ENCODE measurements around the gene TARS3.

The TARS3 gene

GRCh38 chr15:101686718-101687117, 37.6 kb downstream of the TARS3 start:
- H3K4me1 Mint-ChIP-seq = no peaks in the 10 kb centered on the region
- no peaks in the 10 kb centered on the region for H3K9me3 Mint-ChIP-seq
- ATAC-seq (ENCODE audit: low read depth) (no peak), DNase-seq (ENCODE audit: low spot score in 2 of 2) (no peak)
- peaks cover 28% of the 10 kb centered on the region for H3K36me3 Mint-ChIP-seq
- no peak overlapping the region for H3K4me3 Mint-ChIP-seq
- no peaks in the 10 kb centered on the region for H3K27me3 Mint-ChIP-seq
- no peak overlapping the region for H3K27ac Mint-ChIP-seq

- ATAC-seq (ENCODE audit: low read depth) (no peak), DNase-seq (ENCODE audit: low spot score in 2 of 2) (no peak)
- H3K27ac Mint-ChIP-seq = no peak overlapping the region
- no peaks in the 10 kb centered on the region for H3K4me1 Mint-ChIP-seq
- no peaks in the 10 kb centered on the region for H3K27me3 Mint-ChIP-seq
- H3K4me3 Mint-ChIP-seq = no peak overlapping the region
- peaks cover 36% of the 10 kb centered on the region for H3K36me3 Mint-ChIP-seq
- H3K9me3 Mint-ChIP-seq = no peaks in the 10 kb centered on the region
These were observed 39.4 kb downstream of the TARS3 start for GRCh38 chr15:101684877-101685276.

GRCh38 chr15:101684384-101684783, 39.9 kb downstream of the TARS3 start:
- DNase-seq (ENCODE audit: low spot score in 2 of 2) (no peak), ATAC-seq (ENCODE audit: low read depth) (no peak)
- H3K4me3 Mint-ChIP-seq = no peak overlapping the region
- no peaks in the 10 kb centered on the region for H3K27me3 Mint-ChIP-seq
- H3K36me3 Mint-ChIP-seq = peaks cover 35% of the 10 kb centered on the region
- no peaks in the 10 kb centered on the region for H3K9me3 Mint-ChIP-seq
- no peak overlapping the region for H3K27ac Mint-ChIP-seq
- no peaks in the 10 kb centered on the region for H3K4me1 Mint-ChIP-seq

GRCh38 chr15:101679806-101680205, 44.5 kb downstream of the TARS3 start:
- DNase-seq (ENCODE audit: low spot score in 2 of 2) = no peak
- H3K9me3 Mint-ChIP-seq = peaks cover 3% of the 10 kb centered on the region
- no peak overlapping the region for H3K4me3 Mint-ChIP-seq
- no peak for ATAC-seq (ENCODE audit: low read depth)
- H3K27me3 Mint-ChIP-seq = no peaks in the 10 kb centered on the region
- H3K36me3 Mint-ChIP-seq = peaks cover 37% of the 10 kb centered on the region
- H3K27ac Mint-ChIP-seq = no peak overlapping the region
- peaks cover 7% of the 10 kb centered on the region for H3K4me1 Mint-ChIP-seq

GRCh38 chr15:101676921-101677329, 47.3 kb downstream of the TARS3 start:
- peaks cover 34% of the 10 kb centered on the region for H3K36me3 Mint-ChIP-seq
- no peaks in the 10 kb centered on the region for H3K27me3 Mint-ChIP-seq
- peaks cover 7% of the 10 kb centered on the region for H3K4me1 Mint-ChIP-seq
- ATAC-seq (ENCODE audit: low read depth) = no peak
- H3K4me3 Mint-ChIP-seq = no peak overlapping the region
- no peak for DNase-seq (ENCODE audit: low spot score in 2 of 2)
- no peak overlapping the region for H3K27ac Mint-ChIP-seq
- H3K9me3 Mint-ChIP-seq = peaks cover 3% of the 10 kb centered on the region

GRCh38 chr15:101675796-101676582, 48.3 kb downstream of the TARS3 start:
- ATAC-seq (ENCODE audit: low read depth) = peak; percentile 99
- peaks cover 3% of the 10 kb centered on the region for H3K9me3 Mint-ChIP-seq
- H3K27me3 Mint-ChIP-seq = no peaks in the 10 kb centered on the region
- peaks cover 7% of the 10 kb centered on the region for H3K4me1 Mint-ChIP-seq
- H3K27ac Mint-ChIP-seq = peak overlapping the region; percentile 28
- H3K4me3 Mint-ChIP-seq = peak overlapping the region; percentile 87
- peaks cover 31% of the 10 kb centered on the region for H3K36me3 Mint-ChIP-seq
- peak; percentile 5 to 14 for DNase-seq (ENCODE audit: low spot score in 2 of 2)

- no peak for DNase-seq (ENCODE audit: low spot score in 2 of 2)
- Mint-ChIP-seq H3K9me3 (peaks cover 3% of the 10 kb centered on the region), H3K27me3 (no peaks in the 10 kb centered on the region), H3K27ac (no peak overlapping the region), H3K4me3 (no peak overlapping the region), H3K4me1 (peaks cover 7% of the 10 kb centered on the region), H3K36me3 (peaks cover 35% of the 10 kb centered on the region)
- no peak for ATAC-seq (ENCODE audit: low read depth)
These were observed 49.3 kb downstream of the TARS3 start for GRCh38 chr15:101675015-101675414.

- no peaks in the 10 kb centered on the region for H3K27me3 Mint-ChIP-seq
- ATAC-seq (ENCODE audit: low read depth) (no peak), DNase-seq (ENCODE audit: low spot score in 2 of 2) (no peak)
- H3K36me3 Mint-ChIP-seq = peaks cover 37% of the 10 kb centered on the region
- no peak overlapping the region for H3K4me3 Mint-ChIP-seq
- no peaks in the 10 kb centered on the region for H3K9me3 Mint-ChIP-seq
- H3K4me1 Mint-ChIP-seq = peaks cover 7% of the 10 kb centered on the region
- H3K27ac Mint-ChIP-seq = no peak overlapping the region
These were observed 52.0 kb downstream of the TARS3 start for GRCh38 chr15:101672298-101672697.

GRCh38 chr15:101669744-101670143, 54.5 kb downstream of the TARS3 start:
- DNase-seq (ENCODE audit: low spot score in 2 of 2) (no peak), ATAC-seq (ENCODE audit: low read depth) (no peak)
- Mint-ChIP-seq H3K4me3 (no peak overlapping the region), H3K4me1 (no peaks in the 10 kb centered on the region), H3K36me3 (peaks cover 39% of the 10 kb centered on the region), H3K27me3 (no peaks in the 10 kb centered on the region), H3K9me3 (no peaks in the 10 kb centered on the region), H3K27ac (no peak overlapping the region)

- Mint-ChIP-seq H3K27ac (no peak overlapping the region), H3K27me3 (no peaks in the 10 kb centered on the region), H3K36me3 (peaks cover 32% of the 10 kb centered on the region), H3K4me3 (no peak overlapping the region), H3K4me1 (no peaks in the 10 kb centered on the region), H3K9me3 (no peaks in the 10 kb centered on the region)
- ATAC-seq (ENCODE audit: low read depth) (no peak), DNase-seq (ENCODE audit: low spot score in 2 of 2) (no peak)
These were observed 56.4 kb downstream of the TARS3 start for GRCh38 chr15:101667881-101668280.

- Mint-ChIP-seq H3K27me3 (no peaks in the 10 kb centered on the region), H3K36me3 (peaks cover 18% of the 10 kb centered on the region), H3K4me1 (no peaks in the 10 kb centered on the region)
These were observed 59.9 kb downstream of the TARS3 start for GRCh38 chr15:101664303-101664913.

GRCh38 chr15:101662203-101662602, 62.1 kb downstream of the TARS3 start:
- ATAC-seq (ENCODE audit: low read depth) (no peak), DNase-seq (ENCODE audit: low spot score in 2 of 2) (no peak)
- no peaks in the 10 kb centered on the region for H3K4me1 Mint-ChIP-seq
- H3K27me3 Mint-ChIP-seq = no peaks in the 10 kb centered on the region
- no peak overlapping the region for H3K27ac Mint-ChIP-seq
- no peaks in the 10 kb centered on the region for H3K9me3 Mint-ChIP-seq
- H3K36me3 Mint-ChIP-seq = peaks cover 12% of the 10 kb centered on the region
- no peak overlapping the region for H3K4me3 Mint-ChIP-seq

More at GRCh38 chr15:101664303-101664913, 59.9 kb downstream of the TARS3 start:
- H3K9me3 Mint-ChIP-seq = no peaks in the 10 kb centered on the region
- DNase-seq (ENCODE audit: low spot score in 2 of 2) (no peak), ATAC-seq (ENCODE audit: low read depth) (no peak)
- H3K27ac Mint-ChIP-seq = no peak overlapping the region
- no peak overlapping the region for H3K4me3 Mint-ChIP-seq

- no peak overlapping the region for H3K27ac Mint-ChIP-seq
- H3K4me1 Mint-ChIP-seq = no peaks in the 10 kb centered on the region
- no peaks in the 10 kb centered on the region for H3K27me3 Mint-ChIP-seq
- DNase-seq (ENCODE audit: low spot score in 2 of 2) (no peak), ATAC-seq (ENCODE audit: low read depth) (no peak)
- peaks cover 10% of the 10 kb centered on the region for H3K36me3 Mint-ChIP-seq
- no peaks in the 10 kb centered on the region for H3K9me3 Mint-ChIP-seq
- no peak overlapping the region for H3K4me3 Mint-ChIP-seq
These were observed 64.3 kb downstream of the TARS3 start for GRCh38 chr15:101660005-101660404.

GRCh38 chr15:101657968-101658784, 66.1 kb downstream of the TARS3 start:
- ATAC-seq (ENCODE audit: low read depth) (no peak), DNase-seq (ENCODE audit: low spot score in 2 of 2) (no peak)
- Mint-ChIP-seq H3K36me3 (peaks cover 7% of the 10 kb centered on the region), H3K9me3 (no peaks in the 10 kb centered on the region), H3K4me1 (peaks cover 3% of the 10 kb centered on the region), H3K4me3 (no peak overlapping the region), H3K27ac (no peak overlapping the region), H3K27me3 (no peaks in the 10 kb centered on the region)
